Spleen (tissue), 11 donors: Measurements from ENCODE around the gene AKAP10. TPM values are rescaled to one million over a fixed set of nuclear protein-coding genes. Genes with fewer than 3 reads are reported as not detected.

Experiments
- DNase-seq: peaks from one replicate; pipeline ENCODE4 v3.0.0-alpha.2; 2020
- H3K27ac ChIP-seq, 8 donors: fragments of 200-600 bp; sonication (generic) in 7 of 8; 1 replicate in 4 of 8; 2 replicates in 4 of 8; pipeline versions ENCODE4 v1.5.0 to v1.8.0; 2016 to 2021; ENCODE audit warnings: inconsistent platforms in 4 of 8, mild to moderate bottlenecking in 4 of 8, moderate library complexity in 1 of 8
- H3K27me3 ChIP-seq, 7 donors: fragments of 200-600 bp; sonication (generic) in 6 of 7; replicated peaks in 1 of 7; 1 replicate in 4 of 7; 2 replicates in 3 of 7; pipeline versions ENCODE4 v1.5.0 to v1.8.0; 2016 to 2021; ENCODE audit warnings: inconsistent platforms in 3 of 7, mild to moderate bottlenecking in 1 of 7
- H3K36me3 ChIP-seq, 6 donors: fragments of 200-600 bp; sonication (generic) in 5 of 6; 1 replicate in 4 of 6; 2 replicates in 2 of 6; pipeline versions ENCODE4 v1.5.0 to v1.8.0; 2016 to 2021; ENCODE audit warnings: inconsistent platforms in 2 of 6
- H3K4me1 ChIP-seq, 6 donors: fragments of 200-600 bp; sonication (generic) in 5 of 6; 1 replicate in 3 of 6; 2 replicates in 3 of 6; pipeline versions ENCODE4 v1.5.0 to v1.8.0; 2016 to 2021; ENCODE audit warnings: inconsistent platforms in 3 of 6
- H3K4me3 ChIP-seq, 8 donors: fragments of 200-600 bp; sonication (generic) in 7 of 8; 1 replicate in 4 of 8; 2 replicates in 4 of 8; pipeline versions ENCODE4 v1.5.0 to v1.8.0; 2016 to 2021; ENCODE audit warnings: inconsistent platforms in 4 of 8, mild to moderate bottlenecking in 4 of 8, moderate library complexity in 2 of 8
- H3K9me3 ChIP-seq, 8 donors: fragments of 200-600 bp; sonication (generic) in 7 of 8; 1 replicate in 4 of 8; 2 replicates in 4 of 8; pipeline versions ENCODE4 v1.5.0 to v1.8.0; 2016 to 2021; ENCODE audit warnings: inconsistent platforms in 4 of 8
- CTCF ChIP-seq, 11 experiments: fragments of 200-600 bp in 7 of 11; fragments of 450-650 bp in 4 of 11; sonication (generic) in 4 of 11; IDR thresholded peaks in 8 of 11; conservative IDR thresholded peaks in 3 of 11; 1 replicate in 7 of 11; 2 replicates in 4 of 11; pipeline versions ENCODE4 v1.4.0 to v1.8.0; 2016 to 2021; ENCODE audit warnings: antibody characterized with exemption in 11 of 11, inconsistent platforms in 4 of 11, mild to moderate bottlenecking in 1 of 11
- POLR2A ChIP-seq, 3 donors: fragments of 450-650 bp; IDR thresholded peaks; one replicate each; pipeline ENCODE4 v1.5.1; 2017; ENCODE audit warnings: antibody characterized with exemption in 3 of 3, mild to moderate bottlenecking in 1 of 3
- POLR2AphosphoS5 ChIP-seq, 3 donors: sonication (generic); formaldehyde crosslinking; IDR thresholded peaks; one replicate each; pipeline ENCODE4 v1.5.1; 2017; ENCODE audit warnings: antibody characterized with exemption in 3 of 3
- WGBS, 5 donors: extraction: QIAGEN DNeasy Blood & Tissue Kit in 3 of 5; methylation state at CpG; one replicate each; pipeline versions ENCODE4 v1.1.5 to v1.1.7; 2013 to 2018; 5-methylcytosine and 5-hydroxymethylcytosine counted together
- intact Hi-C: fragments of 100-400 bp; cut with DNase I; formaldehyde crosslinking; loops from one replicate; pipeline ENCODE4 v1.15.0; 2023; ENCODE audit warnings: low total_unique reads
- polyA plus RNA-seq, 3 donors: library from polyadenylated mRNA; stranded (reverse); fragments of 200-250 nt; gene quantifications; one replicate each; pipeline ENCODE4 v1.2.1, GENCODE V29; 2013
- total RNA-seq, 7 donors: library from RNA; depleted of rRNA in 3 of 7; stranded (reverse); fragments of >200 nt in 3 of 7; fragmentation: NEBNext Ultra II Directional in 4 of 7; extraction: Animal tissue kit (Norgen Biotek cat#: 25700) in 4 of 7; gene quantifications; one replicate each; pipeline versions ENCODE4 v1.1.0 to v1.2.1, GENCODE V29; 2016 to 2021
- donor health status: healthy with polysubstance abuse.
- donor health status: DM: no; HTN: no; CAD: no; lungs with moderate emphysema.
- donor health status: DM: no; HTN: no; CAD: no.
- donor health status: Bipolar disorder and iron deficiency.
- donor health status: healthy.
- donor health status: DM: no; HTN: no; CAD: no.
- donor health status: DM: yes; HTN: yes; CAD: no.

The AKAP10 gene
- total and polyA plus RNA-seq, 10 donors: 6.9 to 69.8 (median 53.6) TPM

DNA sequence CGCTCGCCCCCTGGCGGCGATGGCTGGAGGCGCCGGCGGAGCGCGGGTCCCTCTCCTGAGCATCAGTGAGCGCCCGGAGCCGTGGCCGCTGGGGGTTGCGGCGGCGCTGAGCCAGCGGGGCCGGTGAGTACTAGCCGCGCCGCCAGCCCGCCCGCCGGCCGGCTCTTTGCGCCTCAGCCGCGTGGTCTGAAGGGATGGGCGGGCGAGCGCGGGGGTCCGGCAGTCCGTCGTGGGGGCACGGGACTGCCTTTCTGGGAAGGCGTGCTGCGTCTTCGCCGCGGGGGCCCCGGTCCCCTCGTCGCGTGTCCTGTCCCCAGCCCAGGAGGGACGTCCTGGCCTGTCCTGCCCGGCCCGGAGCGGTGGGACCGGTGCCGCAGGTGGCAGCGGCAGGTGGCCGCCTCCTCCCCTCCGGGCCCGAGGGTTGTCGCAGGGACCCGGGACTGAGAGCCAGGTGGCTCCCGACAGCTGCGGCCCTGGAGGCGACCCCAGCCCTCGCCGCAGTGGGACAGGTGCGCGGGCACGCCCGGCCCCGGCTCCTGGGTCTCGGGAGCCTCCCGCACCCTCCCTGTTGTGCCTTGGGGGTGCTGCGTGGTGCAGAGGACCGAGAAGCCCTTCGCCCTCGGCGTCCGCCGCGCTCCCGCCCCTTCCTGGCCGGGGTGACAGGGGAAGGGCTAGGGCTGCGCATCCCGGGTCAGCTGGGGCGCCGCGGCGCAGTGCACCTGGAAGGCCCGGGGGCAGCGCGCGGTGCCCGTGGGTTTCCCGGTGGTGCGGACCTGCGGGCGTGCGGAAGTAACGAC is 31.9 kb upstream of the AKAP10 start, which contains the start of gene SPECC1:
Gene SPECC1, plus strand, starts transcription at position 58 of the 797 bp plus-strand sequence. CDS start 87,293 bp downstream, outside the sequence.
- WGBS, 5 donors: 0% methylated on average over 24 to 96 of the region's 96 CpGs
- no peaks in the 10 kb centered on the region for H3K9me3 ChIP-seq
- intact Hi-C loops: no loop called here
- peak; percentile 97 for DNase-seq
- H3K36me3 ChIP-seq: no peaks in the 10 kb centered on the region
- peaks cover 0 to 26% (median 22%) of the 10 kb centered on the region in 6 donors for H3K4me1 ChIP-seq
- H3K27me3 ChIP-seq: peaks cover 0 to 76% (median 26%) of the 10 kb centered on the region in 7 donors
- H3K27ac ChIP-seq: peak within 1 kb of the TSS in 6 of 8 donors; percentile 23 to 77 (median 66)
- TF ChIP-seq POLR2AphosphoS5 (IDR thresholded peaks at IDR 0.05): peak; percentile 37 to 73 (median 50)
- TF ChIP-seq CTCF (IDR thresholded peaks at IDR 0.05 in 8 of 11, conservative IDR thresholded peaks at IDR 0.05 in 3 of 11): peak in 8 of 11 experiments; percentile 81 to 99 (median 99)
- TF ChIP-seq POLR2A (IDR thresholded peaks at IDR 0.05): no peak
- H3K4me3 ChIP-seq: peak within 1 kb of the TSS; percentile 59 to 96 (median 72)

DNA sequence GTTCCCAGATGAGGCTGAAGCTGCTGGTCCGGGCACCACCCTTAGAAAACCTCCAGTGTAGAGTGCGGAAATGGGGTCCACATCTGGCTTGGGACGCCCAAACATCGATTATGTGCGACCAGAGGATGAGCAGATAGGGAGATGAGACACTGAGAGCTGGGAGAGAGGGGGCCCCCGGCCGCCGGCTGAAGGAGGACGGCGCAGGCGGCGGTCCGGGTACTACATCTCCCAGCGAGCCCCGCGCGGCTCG is 31.3 kb upstream of the AKAP10 start:
- Histone ChIP-seq H3K4me1 (peaks cover 0 to 26% (median 22%) of the 10 kb centered on the region in 6 donors), H3K27me3 (peaks cover 0 to 77% (median 26%) of the 10 kb centered on the region in 7 donors), H3K9me3 (no peaks in the 10 kb centered on the region), H3K27ac (peak overlapping the region in 6 of 8 donors; percentile 23 to 77 (median 66)), H3K4me3 (peak overlapping the region; percentile 59 to 96 (median 72)), H3K36me3 (no peaks in the 10 kb centered on the region)
- TF ChIP-seq CTCF (IDR thresholded peaks at IDR 0.05 in 8 of 11, conservative IDR thresholded peaks at IDR 0.05 in 3 of 11) (peak in 3 of 11 experiments; percentile 70 to 94 (median 75)), POLR2AphosphoS5 (IDR thresholded peaks at IDR 0.05) (no peak), POLR2A (IDR thresholded peaks at IDR 0.05) (no peak)
- WGBS, 5 donors: 0 to 2% (median 0%) methylated on average over 4 to 18 of the region's 18 CpGs
- intact Hi-C loops: no loop called here
- DNase-seq: no peak

- TF ChIP-seq CTCF (IDR thresholded peaks at IDR 0.05 in 8 of 11, conservative IDR thresholded peaks at IDR 0.05 in 3 of 11) (no peak), POLR2AphosphoS5 (IDR thresholded peaks at IDR 0.05) (no peak), POLR2A (IDR thresholded peaks at IDR 0.05) (no peak)
- Histone ChIP-seq H3K36me3 (no peaks in the 10 kb centered on the region), H3K4me1 (peaks cover 0 to 26% (median 22%) of the 10 kb centered on the region in 6 donors), H3K27me3 (peaks cover 0 to 76% (median 26%) of the 10 kb centered on the region in 7 donors), H3K4me3 (peak overlapping the region; percentile 59 to 96 (median 72)), H3K27ac (peak overlapping the region in 4 of 8 donors; percentile 55 to 77 (median 74)), H3K9me3 (no peaks in the 10 kb centered on the region)
- WGBS, 5 donors: 30 to 58% (median 32%) methylated on average over 20 to 35 of the region's 35 CpGs
- intact Hi-C loops: no loop called here
- peak; percentile 86 for DNase-seq
Measured at GRCh38 chr17:20008242-20009051, 30.8 kb upstream of the AKAP10 start.
